ENCODE results near the gene ACSF3. TPM values are rescaled to one million over a fixed set of nuclear protein-coding genes. Genes with fewer than 3 reads are reported as not detected.

Gene ACSF3
- total RNA-seq, 2 experiments from 2014 or later, result 44.7 to 49.5 TPM

DNA sequence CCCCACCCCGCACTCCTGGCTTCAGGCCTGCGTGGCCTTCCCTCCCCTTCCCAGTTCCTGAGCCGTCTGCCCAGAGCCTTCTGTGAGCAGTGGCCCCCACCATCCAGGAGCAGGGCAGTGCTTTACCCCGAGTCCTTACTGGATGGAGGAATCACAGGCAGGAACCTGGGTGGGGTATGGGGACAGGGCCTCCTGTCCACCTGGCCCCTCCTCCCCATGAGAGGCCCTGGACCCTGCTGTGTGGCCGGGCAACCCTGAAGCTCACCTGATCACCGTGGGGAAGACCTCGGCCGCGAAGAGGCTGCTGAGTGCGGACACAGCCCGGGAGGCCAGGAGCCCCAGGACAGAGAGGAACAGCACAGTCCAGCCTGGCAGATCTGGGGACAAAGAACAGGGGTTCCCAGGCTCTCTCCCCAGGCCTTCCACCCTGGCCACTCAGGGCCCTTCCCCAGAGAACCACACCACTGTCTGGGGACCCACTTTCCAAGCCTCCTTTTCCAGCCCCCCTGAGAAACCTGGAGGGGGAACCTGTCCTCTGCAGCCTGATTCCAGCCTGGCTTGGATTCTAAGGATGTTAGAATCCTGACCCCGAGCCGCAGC, 103.5 kb downstream of the ACSF3 start:
- no peaks in the 10 kb centered on the region for H3K9me3 Mint-ChIP-seq
- CTCF ChIA-PET, result no interaction called here
- H3K4me3 Mint-ChIP-seq, result no peak overlapping the region
- no peak for TF ChIP-seq CTCF (IDR thresholded peaks at IDR 0.05)
- no peaks in the 10 kb centered on the region for H3K36me3 Mint-ChIP-seq (ENCODE audit: low read depth)
- DNase-seq (peak in 1 of 14 experiments; percentile 21), ATAC-seq (ENCODE audit: poor library complexity) (no peak)
- intact Hi-C loops (cut with DNase I, micrococcal nuclease), result no loop called here
- Histone ChIP-seq H3K27me3 (ENCODE audit: control insufficient read depth in 1 of 2, insufficient read depth in 2 of 2, low read length in 2 of 2) (peaks cover 19 to 21% of the 10 kb centered on the region in 2 experiments), H3K36me3 (ENCODE audit: insufficient read depth, low read length) (no peaks in the 10 kb centered on the region), H3K4me3 (ENCODE audit: low read length) (no peak overlapping the region), H3K9me3 (ENCODE audit: control insufficient read depth in 1 of 2, insufficient read depth in 1 of 2, low read length in 2 of 2) (peaks cover 0 to 17% of the 10 kb centered on the region in 2 experiments), H3K27ac (ENCODE audit: low read depth in 1 of 2, low read length in 2 of 2) (no peak overlapping the region), H3K4me1 (ENCODE audit: insufficient read depth, low read length) (peaks cover 23% of the 10 kb centered on the region)
- no peak overlapping the region for H3K27ac Mint-ChIP-seq
- H3K27me3 Mint-ChIP-seq, result peaks cover 18% of the 10 kb centered on the region
- H3K4me1 Mint-ChIP-seq (ENCODE audit: low read depth), result peaks cover 8% of the 10 kb centered on the region
- POLR2A ChIA-PET, result interaction anchor here (0.6 kb wide), 1 partner anchor 307 kb away, joined by 5 read pairs; no protein-coding TSS in a partner anchor

GRCh38 chr16:89197633-89198416, 104.2 kb downstream of the ACSF3 start:
- ATAC-seq (ENCODE audit: poor library complexity), result no peak
- Histone ChIP-seq H3K36me3 (ENCODE audit: insufficient read depth, low read length) (no peaks in the 10 kb centered on the region), H3K9me3 (ENCODE audit: control insufficient read depth in 1 of 2, insufficient read depth in 1 of 2, low read length in 2 of 2) (peaks cover 0 to 20% of the 10 kb centered on the region in 2 experiments), H3K4me1 (ENCODE audit: insufficient read depth, low read length) (peaks cover 22% of the 10 kb centered on the region), H3K4me3 (ENCODE audit: low read length) (no peak overlapping the region), H3K27me3 (ENCODE audit: control insufficient read depth in 1 of 2, insufficient read depth in 2 of 2, low read length in 2 of 2) (peaks cover 22 to 27% of the 10 kb centered on the region in 2 experiments), H3K27ac (ENCODE audit: low read depth in 1 of 2, low read length in 2 of 2) (no peak overlapping the region)
- CTCF ChIA-PET, result no interaction called here
- peaks cover 25% of the 10 kb centered on the region for H3K27me3 Mint-ChIP-seq
- no peak overlapping the region for H3K27ac Mint-ChIP-seq
- no peaks in the 10 kb centered on the region for H3K36me3 Mint-ChIP-seq (ENCODE audit: low read depth)
- no peak for TF ChIP-seq CTCF (IDR thresholded peaks at IDR 0.05)
- POLR2A ChIA-PET, result interaction anchor here (0.6 kb wide), 1 partner anchor 306 kb away, joined by 5 read pairs; no protein-coding TSS in a partner anchor
- peak in 1 of 14 experiments; percentile 24 for DNase-seq
- H3K4me1 Mint-ChIP-seq (ENCODE audit: low read depth), result peaks cover 10% of the 10 kb centered on the region
- H3K4me3 Mint-ChIP-seq, result no peak overlapping the region
- intact Hi-C loops (cut with DNase I, micrococcal nuclease), result no loop called here
- H3K9me3 Mint-ChIP-seq, result no peaks in the 10 kb centered on the region

GRCh38 chr16:89198417-89199240, 105.0 kb downstream of the ACSF3 start:
- no peak overlapping the region for H3K27ac Mint-ChIP-seq
- ChIA-PET POLR2A (no interaction called here), CTCF (no interaction called here)
- no peak overlapping the region for H3K4me3 ChIP-seq (ENCODE audit: low read length)
- DNase-seq (no peak), ATAC-seq (ENCODE audit: poor library complexity) (no peak)
- H3K27ac ChIP-seq (ENCODE audit: low read depth in 1 of 2, low read length in 2 of 2), result no peak overlapping the region
- no peaks in the 10 kb centered on the region for H3K9me3 Mint-ChIP-seq
- no peaks in the 10 kb centered on the region for H3K36me3 Mint-ChIP-seq (ENCODE audit: low read depth)
- H3K27me3 Mint-ChIP-seq, result peaks cover 33% of the 10 kb centered on the region
- peaks cover 15% of the 10 kb centered on the region for H3K4me1 Mint-ChIP-seq (ENCODE audit: low read depth)
- TF ChIP-seq CTCF (IDR thresholded peaks at IDR 0.05), result no peak
- peaks cover 20% of the 10 kb centered on the region for H3K4me1 ChIP-seq (ENCODE audit: insufficient read depth, low read length)
- intact Hi-C loops (cut with DNase I, micrococcal nuclease), result no loop called here
- peaks cover 26 to 35% of the 10 kb centered on the region in 2 experiments for H3K27me3 ChIP-seq (ENCODE audit: control insufficient read depth in 1 of 2, insufficient read depth in 2 of 2, low read length in 2 of 2)
- H3K36me3 ChIP-seq (ENCODE audit: insufficient read depth, low read length), result no peaks in the 10 kb centered on the region
- H3K9me3 ChIP-seq (ENCODE audit: control insufficient read depth in 1 of 2, insufficient read depth in 1 of 2, low read length in 2 of 2), result peaks cover 0 to 20% of the 10 kb centered on the region in 2 experiments
- H3K4me3 Mint-ChIP-seq, result no peak overlapping the region

Measured in CD4-positive, alpha-beta T cell (primary cell).